SU-DHL-6 (cell line): Measurements from ENCODE around the gene PTGR3.

Source experiments
- H2AFZ ChIP-seq: fragments of 200-600 bp; sonication (generic); 2 replicates; pipeline ENCODE4 v1.6.1; 2014; ENCODE audit warnings: low read depth, mild to moderate bottlenecking, moderate library complexity, mixed read lengths, antibody characterized with exemption, low read length; ENCODE audit not compliant: severe bottlenecking
- H3F3A ChIP-seq: fragments of 200-600 bp; shearing (Covaris generic); 2 replicates; pipeline ENCODE4 v1.6.0; 2016; ENCODE audit warnings: antibody characterized with exemption, mild to moderate bottlenecking; ENCODE audit not compliant: insufficient read depth
- H3K27ac ChIP-seq: fragments of 200-600 bp; sonication (generic); 2 replicates; pipeline ENCODE4 v1.5.1; 2016; ENCODE audit warnings: low read depth, mild to moderate bottlenecking, low read length, moderate library complexity, mixed read lengths
- H3K27me3 ChIP-seq: fragments of 200-600 bp; sonication (generic), shearing (Covaris generic); 2 replicates; pipeline ENCODE4 v1.6.0; 2014; ENCODE audit warnings: mild to moderate bottlenecking, low read length
- H3K36me3 ChIP-seq: fragments of 200-600 bp; sonication (generic); 2 replicates; pipeline ENCODE4 v1.6.1; 2014; ENCODE audit warnings: mild to moderate bottlenecking, low read length, mixed read lengths
- H3K4me2 ChIP-seq: fragments of 300-600, 200-600 bp; shearing (Covaris generic), sonication (generic); 2 replicates; pipeline ENCODE4 v1.6.0; 2014; ENCODE audit warnings: low read length, low read depth, mild to moderate bottlenecking; ENCODE audit not compliant: poor library complexity, severe bottlenecking
- H3K4me3 ChIP-seq: fragments of 200-600 bp; sonication (generic); 2 replicates; pipeline ENCODE4 v1.5.1; 2014; ENCODE audit warnings: antibody characterized with exemption, low read length, mild to moderate bottlenecking, mixed read lengths; ENCODE audit not compliant: insufficient read depth, poor library complexity, severe bottlenecking
- H3K79me2 ChIP-seq: fragments of 200-600 bp; sonication (generic); 2 replicates; pipeline ENCODE4 v1.6.1; 2014; ENCODE audit warnings: mild to moderate bottlenecking, low read length, moderate library complexity; ENCODE audit not compliant: insufficient read depth
- H3K9ac ChIP-seq: fragments of 200-600 bp; sonication (generic); 2 replicates; pipeline ENCODE4 v1.7.0; 2014; ENCODE audit warnings: mild to moderate bottlenecking, low read length
- H3K9me2 ChIP-seq: fragments of 200-600 bp; sonication (generic); replicated peaks from 2 replicates; pipeline ENCODE4 v1.6.1; 2014; ENCODE audit warnings: low read length; ENCODE audit not compliant: insufficient read depth
- H3K9me3 ChIP-seq: fragments of 200-600 bp; sonication (generic); 2 replicates; pipeline ENCODE4 v1.6.1; 2014; ENCODE audit warnings: low read length, mixed read lengths; ENCODE audit not compliant: insufficient read depth
- H4K20me1 ChIP-seq: fragments of 200-600 bp; sonication (generic); 2 replicates; pipeline ENCODE4 v1.6.1; 2014; ENCODE audit warnings: low read depth, mild to moderate bottlenecking, antibody characterized with exemption, low read length, moderate library complexity, mixed read lengths
- EZH2phosphoT487 ChIP-seq: fragments of 200-600 bp; sonication (generic), shearing (Covaris generic); conservative IDR thresholded peaks from 2 replicates; pipeline ENCODE4 v1.6.1; 2018; ENCODE audit warnings: mild to moderate bottlenecking, antibody characterized with exemption, low read length, moderate library complexity, mixed read lengths
- TF ChIP-seq, protein P1 (sequence below): fragments of 200-600 bp; sonication (generic); IDR thresholded peaks from one replicate; pipeline ENCODE4 v1.5.1; 2017; ENCODE audit warnings: antibody characterized with exemption, mild to moderate bottlenecking, low read length, moderate library complexity; ENCODE audit not compliant: insufficient read depth, poor library complexity, severe bottlenecking

Gene PTGR3

GRCh38 chr18:75209951-75210258, 966 bp upstream of the PTGR3 start:
- peak overlapping the region; percentile 74 for H3K27ac ChIP-seq
- peaks cover 4% of the 10 kb centered on the region for H3F3A ChIP-seq

DNA sequence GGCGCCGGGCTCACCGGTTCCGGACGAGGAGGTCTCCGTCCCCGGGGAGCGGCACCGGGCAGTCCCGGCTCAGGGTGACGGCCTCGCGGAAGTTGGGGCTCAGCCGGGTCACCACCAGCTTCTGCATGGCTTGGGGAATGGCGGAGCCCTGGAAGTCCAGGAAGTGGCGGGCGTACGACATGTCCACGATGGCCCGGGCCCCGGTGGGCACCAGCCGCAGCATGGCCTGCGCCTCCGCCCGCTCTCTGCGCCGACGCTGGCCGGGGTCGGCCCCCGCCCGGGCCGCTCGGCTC, 157 bp downstream of the PTGR3 start:
- Histone ChIP-seq H3F3A (peaks cover 4% of the 10 kb centered on the region), H3K36me3 (no peaks in the 10 kb centered on the region), H3K27ac (no peak overlapping the region), H2AFZ (peak overlapping the region; percentile 79), H3K9me2 (no peaks in the 10 kb centered on the region), H3K79me2 (no peaks in the 10 kb centered on the region), H3K9ac (peak overlapping the region; percentile 65), H3K4me3 (peak overlapping the region; percentile 97), H3K9me3 (no peaks in the 10 kb centered on the region), H3K27me3 (no peaks in the 10 kb centered on the region), H3K4me2 (peak overlapping the region; percentile 69), H4K20me1 (peaks cover 9% of the 10 kb centered on the region; the same call in 1 of the 2 replicates)
- TF ChIP-seq, protein P1, sequence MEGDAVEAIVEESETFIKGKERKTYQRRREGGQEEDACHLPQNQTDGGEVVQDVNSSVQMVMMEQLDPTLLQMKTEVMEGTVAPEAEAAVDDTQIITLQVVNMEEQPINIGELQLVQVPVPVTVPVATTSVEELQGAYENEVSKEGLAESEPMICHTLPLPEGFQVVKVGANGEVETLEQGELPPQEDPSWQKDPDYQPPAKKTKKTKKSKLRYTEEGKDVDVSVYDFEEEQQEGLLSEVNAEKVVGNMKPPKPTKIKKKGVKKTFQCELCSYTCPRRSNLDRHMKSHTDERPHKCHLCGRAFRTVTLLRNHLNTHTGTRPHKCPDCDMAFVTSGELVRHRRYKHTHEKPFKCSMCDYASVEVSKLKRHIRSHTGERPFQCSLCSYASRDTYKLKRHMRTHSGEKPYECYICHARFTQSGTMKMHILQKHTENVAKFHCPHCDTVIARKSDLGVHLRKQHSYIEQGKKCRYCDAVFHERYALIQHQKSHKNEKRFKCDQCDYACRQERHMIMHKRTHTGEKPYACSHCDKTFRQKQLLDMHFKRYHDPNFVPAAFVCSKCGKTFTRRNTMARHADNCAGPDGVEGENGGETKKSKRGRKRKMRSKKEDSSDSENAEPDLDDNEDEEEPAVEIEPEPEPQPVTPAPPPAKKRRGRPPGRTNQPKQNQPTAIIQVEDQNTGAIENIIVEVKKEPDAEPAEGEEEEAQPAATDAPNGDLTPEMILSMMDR: no peak
- no peak for TF ChIP-seq EZH2phosphoT487

More at GRCh38 chr18:75209951-75210258, 966 bp upstream of the PTGR3 start:
- Histone ChIP-seq H3K4me2 (peak overlapping the region; percentile 69), H3K36me3 (no peaks in the 10 kb centered on the region), H2AFZ (peak overlapping the region; percentile 93), H3K27me3 (no peaks in the 10 kb centered on the region), H3K9me3 (no peaks in the 10 kb centered on the region), H3K9me2 (no peaks in the 10 kb centered on the region), H3K79me2 (no peaks in the 10 kb centered on the region), H3K9ac (peak overlapping the region; percentile 65), H4K20me1 (peaks cover 9% of the 10 kb centered on the region; the same call in 1 of the 2 replicates), H3K4me3 (peak overlapping the region; percentile 97)
- TF ChIP-seq, protein P1: no peak
- TF ChIP-seq EZH2phosphoT487: no peak

GRCh38 chr18:75208155-75208835, 644 bp downstream of the PTGR3 start:
- peak overlapping the region; percentile 65 for H3K9ac ChIP-seq
- peak overlapping the region; percentile 79 for H2AFZ ChIP-seq
- no peak overlapping the region for H3K27ac ChIP-seq
- no peaks in the 10 kb centered on the region for H3K27me3 ChIP-seq
- peak overlapping the region; percentile 69 for H3K4me2 ChIP-seq
- peak overlapping the region; percentile 97 for H3K4me3 ChIP-seq
- no peaks in the 10 kb centered on the region for H3K9me2 ChIP-seq
- H3K9me3 ChIP-seq: no peaks in the 10 kb centered on the region
- H3K36me3 ChIP-seq: no peaks in the 10 kb centered on the region
- H4K20me1 ChIP-seq: peaks cover 9% of the 10 kb centered on the region; the same call in 1 of the 2 replicates
- H3F3A ChIP-seq: peaks cover 4% of the 10 kb centered on the region
- TF ChIP-seq EZH2phosphoT487: no peak
- TF ChIP-seq, protein P1: no peak
- no peaks in the 10 kb centered on the region for H3K79me2 ChIP-seq
